SK-N-SH (cell line): ENCODE measurements around the gene HTRA3. TPM values are rescaled to one million over a fixed set of nuclear protein-coding genes. Genes with fewer than 3 reads are reported as not detected.

Experiments
- CTCF ChIA-PET: fragments of 300-600, 350-600 bp; formaldehyde crosslinking; extraction: SDS; loops from one replicate; lab custom pipeline; 2021; lab: Yijun Ruan, JAX
- POLR2A ChIA-PET: fragments of 350-600 bp; sonication (Branson Sonifier 250); formaldehyde crosslinking; extraction: SDS; loops from one replicate; lab custom pipeline; 2020; ENCODE audit warnings: antibody characterized with exemption, inconsistent platforms; lab: Yijun Ruan, JAX
- DNase-seq: peaks from one replicate; pipeline ENCODE4 v3.0.0; 2012
- H2AFZ ChIP-seq: fragments of 200-600 bp; sonication (generic); 2 replicates; pipeline ENCODE4 v1.8.1; 2016; ENCODE audit warnings: antibody characterized with exemption, mild to moderate bottlenecking, low read depth
- H3F3A ChIP-seq: fragments of 200-600 bp; sonication (generic); replicated peaks from 2 replicates; pipeline ENCODE3; 2016; ENCODE audit warnings: antibody characterized with exemption, mild to moderate bottlenecking; ENCODE audit not compliant: insufficient read depth
- H3K27ac ChIP-seq, 2 experiments: fragments of 200-500 bp in 1 of 2; fragments of 200-600 bp in 1 of 2; sonication (Bioruptor generic) in 1 of 2; sonication (generic), shearing (Covaris generic) in 1 of 2; 2 replicates each; pipeline versions ENCODE4 v1.5.1 to v1.6.1; 2014 to 2016; ENCODE audit warnings: low read depth in 2 of 2, inconsistent platforms in 1 of 2, low read length in 1 of 2, mild to moderate bottlenecking in 1 of 2, mixed read lengths in 1 of 2
- H3K27me3 ChIP-seq: fragments of 200-600 bp; sonication (generic), shearing (Covaris generic); 2 replicates; pipeline ENCODE4 v1.6.1; 2016; ENCODE audit warnings: mixed run types; ENCODE audit not compliant: insufficient read depth
- H3K36me3 ChIP-seq, 2 experiments: fragments of 200-500 bp in 1 of 2; fragments of 200-600 bp in 1 of 2; sonication (Bioruptor generic) in 1 of 2; sonication (generic) in 1 of 2; replicated peaks in 1 of 2; 2 replicates each; pipeline versions ENCODE3 to v1.5.1; 2014 to 2016; ENCODE audit warnings: low read length in 1 of 2, mild to moderate bottlenecking in 1 of 2; ENCODE audit not compliant: insufficient read depth in 2 of 2, control insufficient read depth in 1 of 2
- H3K4me1 ChIP-seq, 2 experiments: fragments of 200-500 bp in 1 of 2; fragments of 200-600 bp in 1 of 2; sonication (Bioruptor generic) in 1 of 2; sonication (generic), shearing (Covaris generic) in 1 of 2; 2 replicates each; pipeline versions ENCODE4 v1.5.1 to v1.6.1; 2014 to 2016; ENCODE audit warnings: low read depth in 1 of 2, low read length in 1 of 2, mixed run types in 1 of 2; ENCODE audit not compliant: insufficient read depth in 2 of 2, control insufficient read depth in 1 of 2
- H3K4me2 ChIP-seq: fragments of 200-600 bp; sonication (generic), shearing (Covaris generic); 2 replicates; pipeline ENCODE4 v1.6.1; 2017; ENCODE audit warnings: mixed run types
- H3K4me3 ChIP-seq, 2 experiments: fragments of 200-500 bp in 1 of 2; fragments of 200-600 bp in 1 of 2; sonication (Bioruptor generic) in 1 of 2; sonication (generic), shearing (Covaris generic) in 1 of 2; 2 replicates each; pipeline versions ENCODE4 v1.5.1 to v1.8.1; 2014 to 2016; ENCODE audit warnings: low read depth in 2 of 2, inconsistent platforms in 1 of 2, low read length in 1 of 2, mild to moderate bottlenecking in 1 of 2, mixed read lengths in 1 of 2, moderate library complexity in 1 of 2
- H3K79me2 ChIP-seq: fragments of 200-600 bp; sonication (generic); 2 replicates; pipeline ENCODE4 v1.8.1; 2017; ENCODE audit warnings: mild to moderate bottlenecking; ENCODE audit not compliant: insufficient read depth
- H3K9ac ChIP-seq: fragments of 200-600 bp; sonication (generic); 2 replicates; pipeline ENCODE4 v1.6.1; 2017; ENCODE audit warnings: mixed run types
- H3K9me2 ChIP-seq: fragments of 200-600 bp; sonication (generic); 2 replicates; pipeline ENCODE4 v1.6.1; 2017; ENCODE audit warnings: mixed run types
- H3K9me3 ChIP-seq: fragments of 200-600 bp; sonication (generic); 2 replicates; pipeline ENCODE4 v1.6.1; 2017; ENCODE audit warnings: mixed run types, mild to moderate bottlenecking, moderate library complexity
- H4K20me1 ChIP-seq: fragments of 200-600 bp; sonication (generic); 2 replicates; pipeline ENCODE4 v1.6.1; 2017; ENCODE audit warnings: mild to moderate bottlenecking, mixed run types; ENCODE audit not compliant: insufficient read depth
- ELF1 ChIP-seq: IDR thresholded peaks from 2 replicates; pipeline ENCODE4 v1.4.0; 2012
- GABPA ChIP-seq: IDR thresholded peaks from 2 replicates; pipeline ENCODE4 v1.4.0; 2012; ENCODE audit warnings: low read depth, mild to moderate bottlenecking
- GATA2 ChIP-seq: sonication (generic); formaldehyde crosslinking; IDR thresholded peaks from 2 replicates; pipeline ENCODE4 v1.5.0; 2020; ENCODE audit warnings: mild to moderate bottlenecking, missing genetic modification reagents
- IRF3 ChIP-seq: fragments of 150-350 bp; IDR thresholded peaks from 2 replicates; pipeline ENCODE4 v1.6.1; 2016; ENCODE audit warnings: mild to moderate bottlenecking, low read depth, low read length
- MEF2A ChIP-seq: IDR thresholded peaks from 2 replicates; pipeline ENCODE4 v1.4.0; 2012; ENCODE audit warnings: low read depth, borderline replicate concordance
- NFIC ChIP-seq: IDR thresholded peaks from 2 replicates; pipeline ENCODE4 v1.4.0; 2012; ENCODE audit warnings: borderline replicate concordance
- RAD21 ChIP-seq: IDR thresholded peaks from 2 replicates; pipeline ENCODE4 v1.6.1; 2012; ENCODE audit warnings: mild to moderate bottlenecking, low read length
- RFX5 ChIP-seq: IDR thresholded peaks from 2 replicates; pipeline ENCODE4 v1.6.1; 2012; ENCODE audit warnings: mild to moderate bottlenecking, improper control_type of control experiment, low read length
- SMC3 ChIP-seq: IDR thresholded peaks from 2 replicates; pipeline ENCODE4 v1.6.1; 2012; ENCODE audit warnings: low read depth, low read length, improper control_type of control experiment
- TEAD4 ChIP-seq: IDR thresholded peaks from 2 replicates; pipeline ENCODE4 v1.4.0; 2012; ENCODE audit warnings: mild to moderate bottlenecking, borderline replicate concordance; ENCODE audit not compliant: insufficient read depth
- USF1 ChIP-seq: IDR thresholded peaks from 2 replicates; pipeline ENCODE4 v1.4.0; 2012; ENCODE audit warnings: low read depth, borderline replicate concordance
- USF2 ChIP-seq: fragments of 150-350 bp; IDR thresholded peaks from 2 replicates; pipeline ENCODE4 v1.6.1; 2017; ENCODE audit warnings: antibody characterized with exemption, low read length, low read depth, borderline replicate concordance
- YY1 ChIP-seq: IDR thresholded peaks from 2 replicates; pipeline ENCODE4 v1.4.0; 2012; ENCODE audit warnings: low read depth, mild to moderate bottlenecking
- WGBS: methylation state at CpG from one replicate; pipeline ENCODE4 v1.1.6; 2017; ENCODE audit warnings: low lambda C conversion rate; 5-methylcytosine and 5-hydroxymethylcytosine counted together
- polyA plus RNA-seq, 3 experiments: library from polyadenylated mRNA; depleted of rRNA; stranded (reverse); fragments of >200 nt; gene quantifications; 2 replicates each; pipeline ENCODE4 v1.2.3, GENCODE V29; 2012
- TF ChIP-seq, protein P1 (sequence below): IDR thresholded peaks from 2 replicates; pipeline ENCODE4 v1.4.0; 2012; ENCODE audit warnings: low read depth, borderline replicate concordance

HTRA3 gene
- polyA plus RNA-seq, 1 of the 3 experiments (the other 2 are of a cell fraction) = 0.05 TPM

DNA sequence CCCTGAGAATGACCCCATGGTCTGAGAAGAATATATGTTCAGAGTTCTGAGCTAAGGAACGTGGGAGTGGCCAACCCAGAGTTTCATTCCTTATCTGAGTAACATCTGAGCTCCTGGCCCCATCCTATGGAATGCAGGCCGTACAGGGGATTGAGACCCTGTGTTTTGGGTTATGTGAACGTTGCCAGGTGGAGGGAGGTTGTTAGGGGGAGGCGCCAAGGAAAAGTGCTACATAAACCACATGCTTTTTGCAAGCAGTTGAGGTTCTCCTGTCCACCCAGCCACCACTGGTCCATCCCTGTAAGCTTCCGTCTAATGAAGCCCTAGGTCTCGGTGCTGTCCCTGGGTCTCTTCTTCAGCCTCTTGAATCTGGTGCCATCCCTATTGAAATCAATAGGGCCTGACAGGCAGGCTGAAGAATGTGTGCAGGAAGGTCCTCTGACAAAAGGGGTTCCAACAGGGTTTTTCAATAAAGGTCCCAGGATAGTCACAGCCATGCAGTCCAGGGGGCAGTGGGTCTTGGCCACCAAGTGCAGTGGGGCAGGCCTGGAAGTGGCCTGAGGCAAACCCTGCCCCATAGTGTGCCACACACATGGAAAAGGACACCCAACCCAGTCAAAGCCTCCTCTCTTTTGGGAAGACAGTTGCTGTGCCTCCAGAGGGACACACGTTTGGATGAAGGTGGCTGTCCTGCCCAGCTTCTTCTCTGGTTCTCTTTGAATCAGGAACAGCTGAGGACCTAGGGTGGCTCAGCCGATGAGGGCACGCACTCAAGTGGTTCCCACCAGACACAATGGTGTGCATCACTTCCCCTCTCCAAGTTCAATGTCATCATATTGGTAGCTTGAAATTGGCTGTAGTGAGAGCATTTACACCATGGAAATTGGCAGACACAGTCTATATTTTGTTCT, 53.5 kb downstream of the HTRA3 start:
- TF ChIP-seq SMC3 (no peak), YY1 (no peak), NFIC (no peak), GATA2 (no peak), ELF1 (no peak), RAD21 (no peak), RFX5 (no peak), GABPA (no peak), USF2 (no peak), MEF2A (no peak), USF1 (no peak), TEAD4 (no peak), IRF3 (no peak)
- TF ChIP-seq, protein P1, sequence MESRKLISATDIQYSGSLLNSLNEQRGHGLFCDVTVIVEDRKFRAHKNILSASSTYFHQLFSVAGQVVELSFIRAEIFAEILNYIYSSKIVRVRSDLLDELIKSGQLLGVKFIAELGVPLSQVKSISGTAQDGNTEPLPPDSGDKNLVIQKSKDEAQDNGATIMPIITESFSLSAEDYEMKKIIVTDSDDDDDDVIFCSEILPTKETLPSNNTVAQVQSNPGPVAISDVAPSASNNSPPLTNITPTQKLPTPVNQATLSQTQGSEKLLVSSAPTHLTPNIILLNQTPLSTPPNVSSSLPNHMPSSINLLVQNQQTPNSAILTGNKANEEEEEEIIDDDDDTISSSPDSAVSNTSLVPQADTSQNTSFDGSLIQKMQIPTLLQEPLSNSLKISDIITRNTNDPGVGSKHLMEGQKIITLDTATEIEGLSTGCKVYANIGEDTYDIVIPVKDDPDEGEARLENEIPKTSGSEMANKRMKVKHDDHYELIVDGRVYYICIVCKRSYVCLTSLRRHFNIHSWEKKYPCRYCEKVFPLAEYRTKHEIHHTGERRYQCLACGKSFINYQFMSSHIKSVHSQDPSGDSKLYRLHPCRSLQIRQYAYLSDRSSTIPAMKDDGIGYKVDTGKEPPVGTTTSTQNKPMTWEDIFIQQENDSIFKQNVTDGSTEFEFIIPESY = no peak
- peaks cover 0 to 9% of the 10 kb centered on the region in 2 experiments; a peak in 1 of 4 replicates for H3K4me1 ChIP-seq
- no peak overlapping the region for H3K27ac ChIP-seq
- H3K9me2 ChIP-seq = no peaks in the 10 kb centered on the region
- ChIA-PET POLR2A (no interaction called here), CTCF (interaction anchor here (1.1 kb wide), 4 partner anchors 19 to 146 kb away, joined by 3 to 4 read pairs (median 4); no protein-coding TSS in a partner anchor)
- no peak for DNase-seq
- H3K4me3 ChIP-seq = no peak overlapping the region
- no peak overlapping the region for H2AFZ ChIP-seq
- H4K20me1 ChIP-seq = no peaks in the 10 kb centered on the region
- no peaks in the 10 kb centered on the region for H3K27me3 ChIP-seq
- H3K9me3 ChIP-seq = no peaks in the 10 kb centered on the region
- no peaks in the 10 kb centered on the region for H3K79me2 ChIP-seq
- 47% methylated on average over 8 of the region's 9 CpGs for WGBS
- H3F3A ChIP-seq = no peaks in the 10 kb centered on the region
- H3K36me3 ChIP-seq = no peaks in the 10 kb centered on the region
- H3K9ac ChIP-seq = no peak overlapping the region
- H3K4me2 ChIP-seq = no peak overlapping the region
